HEK293T (cell line): ENCODE measurements around the gene NCF4.

ENCODE experiments used
- ARNT ChIP-seq: fragments of 450-650 bp; IDR thresholded peaks from 2 replicates; pipeline ENCODE4 v1.6.1; 2017; ENCODE audit warnings: mild to moderate bottlenecking
- BHLHE40 ChIP-seq: fragments of 450-650 bp; IDR thresholded peaks from 2 replicates; pipeline ENCODE4 v1.6.1; 2016; ENCODE audit warnings: mild to moderate bottlenecking, moderate library complexity, borderline replicate concordance
- ELF4 ChIP-seq: fragments of 450-650 bp; IDR thresholded peaks from 2 replicates; pipeline ENCODE4 v1.6.1; 2017; ENCODE audit warnings: antibody characterized with exemption
- SUZ12 ChIP-seq: fragments of 450-650 bp; IDR thresholded peaks from 2 replicates; pipeline ENCODE4 v1.6.1; 2016; ENCODE audit warnings: mild to moderate bottlenecking

- TF ChIP-seq BHLHE40, result no peak
- no peak for TF ChIP-seq ARNT
- TF ChIP-seq SUZ12, result no peak
- TF ChIP-seq ELF4, result no peak
Measured at GRCh38 chr22:36885474-36885873, 24.7 kb downstream of the NCF4 start.
